Measurements from ENCODE around the gene ITPRIPL1.

- TF ChIP-seq CTCF (conservative IDR thresholded peaks at IDR 0.05; ENCODE audit: low read depth, low read length), result no peak
- TF ChIP-seq MAZ (IDR thresholded peaks at IDR 0.05; ENCODE audit: borderline replicate concordance, low read depth, low read length), result no peak
- TF ChIP-seq BHLHE40 (IDR thresholded peaks at IDR 0.05; ENCODE audit: low read depth, low read length), result no peak
- no peak for TF ChIP-seq POLR2A (IDR thresholded peaks at IDR 0.05; ENCODE audit: low read depth, low read length)
- no peak for TF ChIP-seq MXI1 (IDR thresholded peaks at IDR 0.05; ENCODE audit: borderline replicate concordance, low read depth, low read length)
- no peak for TF ChIP-seq RFX5 (IDR thresholded peaks at IDR 0.05; ENCODE audit: low read depth, low read length)
Observed at GRCh38 chr2:96345868-96346462, 20.8 kb downstream of the ITPRIPL1 start.
